ENCODE results near the gene MRGPRD.
A peak's percentile ranks its signal among the peaks of the same experiment; 100 is the strongest.

MRGPRD gene, protein sequence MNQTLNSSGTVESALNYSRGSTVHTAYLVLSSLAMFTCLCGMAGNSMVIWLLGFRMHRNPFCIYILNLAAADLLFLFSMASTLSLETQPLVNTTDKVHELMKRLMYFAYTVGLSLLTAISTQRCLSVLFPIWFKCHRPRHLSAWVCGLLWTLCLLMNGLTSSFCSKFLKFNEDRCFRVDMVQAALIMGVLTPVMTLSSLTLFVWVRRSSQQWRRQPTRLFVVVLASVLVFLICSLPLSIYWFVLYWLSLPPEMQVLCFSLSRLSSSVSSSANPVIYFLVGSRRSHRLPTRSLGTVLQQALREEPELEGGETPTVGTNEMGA

DNA sequence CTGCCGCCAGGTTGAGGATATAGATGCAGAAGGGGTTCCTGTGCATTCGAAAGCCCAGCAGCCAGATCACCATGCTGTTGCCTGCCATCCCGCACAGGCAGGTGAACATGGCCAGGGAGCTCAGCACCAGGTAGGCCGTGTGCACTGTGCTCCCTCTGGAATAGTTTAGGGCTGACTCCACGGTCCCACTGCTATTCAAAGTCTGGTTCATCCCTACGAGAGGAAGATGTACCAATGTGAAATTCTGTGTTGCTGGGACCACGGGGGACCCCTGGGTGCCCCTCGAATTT lies at the start of gene MRGPRD:
TSS of gene MRGPRD (minus strand) at position 211 of the 290 bp plus-strand sequence. CDS start at position 211, 0 bp downstream.
- Histone ChIP-seq H3K27me3 (ENCODE audit: control insufficient read depth in 5 of 5, insufficient read depth in 4 of 5, low read length in 5 of 5) (peaks cover 5 to 23% (median 9%) of the 10 kb centered on the region in 5 donors), H3K27ac (ENCODE audit: low read depth, low read length) (no peak within 1 kb of the TSS), H3K9me3 (ENCODE audit: control insufficient read depth in 5 of 5, low read length in 5 of 5) (peaks cover 0 to 6% (median 4%) of the 10 kb centered on the region in 5 donors), H3K4me3 (ENCODE audit: low read depth in 1 of 5, low read length in 5 of 5) (no peak within 1 kb of the TSS), H3K36me3 (ENCODE audit: control insufficient read depth in 5 of 5, insufficient read depth in 5 of 5, low read length in 5 of 5) (no peaks in the 10 kb centered on the region), H3K4me1 (ENCODE audit: control insufficient read depth in 5 of 5, insufficient read depth in 5 of 5, low read length in 5 of 5) (peaks cover 0 to 38% (median 16%) of the 10 kb centered on the region in 5 donors), H3K9ac (ENCODE audit: low read length in 5 of 5) (no peak within 1 kb of the TSS)

DNA sequence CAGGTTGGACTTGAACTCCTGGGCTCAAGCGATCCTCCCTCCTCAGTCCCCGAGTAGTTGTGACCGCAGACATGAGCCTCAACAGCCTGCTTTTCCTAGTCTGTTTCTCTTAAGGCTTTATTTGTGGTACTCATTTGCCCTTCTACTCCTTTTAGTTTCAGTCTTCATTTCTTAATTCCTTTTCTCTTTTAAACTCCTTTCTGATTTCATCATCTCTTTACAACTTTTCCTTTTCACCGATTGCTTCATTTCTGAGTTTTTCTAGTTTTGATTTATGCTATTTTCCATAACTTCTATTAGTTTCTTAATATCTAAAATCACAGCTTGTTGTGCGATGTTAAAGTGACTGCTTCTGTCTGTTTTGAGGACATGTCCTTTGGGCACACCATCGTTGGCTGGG lies 49.5 kb upstream of the MRGPRD start:
- no peaks in the 10 kb centered on the region for H3K36me3 ChIP-seq (ENCODE audit: control insufficient read depth in 5 of 5, insufficient read depth in 5 of 5, low read length in 5 of 5)
- H3K9me3 ChIP-seq (ENCODE audit: control insufficient read depth in 5 of 5, low read length in 5 of 5) = no peaks in the 10 kb centered on the region
- H3K27me3 ChIP-seq (ENCODE audit: control insufficient read depth in 5 of 5, insufficient read depth in 4 of 5, low read length in 5 of 5) = no peaks in the 10 kb centered on the region
- no peak overlapping the region for H3K4me3 ChIP-seq (ENCODE audit: low read depth in 1 of 5, low read length in 5 of 5)
- H3K4me1 ChIP-seq (ENCODE audit: control insufficient read depth in 5 of 5, insufficient read depth in 5 of 5, low read length in 5 of 5) = peaks cover 0 to 25% (median 9%) of the 10 kb centered on the region in 5 donors
- H3K9ac ChIP-seq (ENCODE audit: low read length in 5 of 5) = no peak overlapping the region
- H3K27ac ChIP-seq (ENCODE audit: low read depth, low read length) = peak overlapping the region; percentile 35

DNA sequence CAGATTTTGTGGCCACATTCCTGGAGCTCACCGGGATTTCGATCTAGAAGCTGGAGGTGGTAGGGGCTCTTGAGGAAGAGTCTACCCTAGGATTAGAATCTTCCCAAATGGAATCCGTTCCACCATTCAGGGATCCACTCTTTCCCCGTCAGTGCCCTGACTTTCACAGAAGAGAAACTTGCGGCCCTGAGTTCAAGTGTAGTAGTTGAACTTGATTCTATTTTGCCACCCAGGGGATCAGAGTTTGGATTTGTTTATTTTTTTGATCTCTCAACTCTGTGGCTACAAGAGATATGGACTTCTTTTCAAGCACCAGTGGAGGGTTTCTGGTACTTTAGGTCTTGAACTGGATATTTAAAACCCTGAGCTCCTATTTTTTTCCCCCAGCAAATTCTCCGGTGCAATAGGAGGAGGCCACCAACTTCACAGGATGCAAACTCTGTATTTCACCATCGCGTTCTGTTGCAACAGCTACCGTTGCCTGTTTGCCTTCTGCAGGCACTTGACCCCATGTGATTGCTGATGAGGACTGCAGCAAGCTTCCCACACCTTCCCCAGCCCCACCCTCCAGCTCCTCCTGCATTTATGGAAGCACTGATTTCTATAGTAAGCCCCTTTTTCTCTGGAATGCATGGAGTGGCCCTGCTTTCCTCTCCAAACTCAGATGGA lies 47.1 kb upstream of the MRGPRD start:
- Histone ChIP-seq H3K36me3 (ENCODE audit: control insufficient read depth in 5 of 5, insufficient read depth in 5 of 5, low read length in 5 of 5) (no peaks in the 10 kb centered on the region), H3K4me1 (ENCODE audit: control insufficient read depth in 5 of 5, insufficient read depth in 5 of 5, low read length in 5 of 5) (peaks cover 0 to 21% (median 8%) of the 10 kb centered on the region in 5 donors), H3K27ac (ENCODE audit: low read depth, low read length) (no peak overlapping the region), H3K9me3 (ENCODE audit: control insufficient read depth in 5 of 5, low read length in 5 of 5) (no peaks in the 10 kb centered on the region), H3K27me3 (ENCODE audit: control insufficient read depth in 5 of 5, insufficient read depth in 4 of 5, low read length in 5 of 5) (peaks cover 0 to 2% (median 0%) of the 10 kb centered on the region in 5 donors), H3K9ac (ENCODE audit: low read length in 5 of 5) (no peak overlapping the region), H3K4me3 (ENCODE audit: low read depth in 1 of 5, low read length in 5 of 5) (no peak overlapping the region)

DNA sequence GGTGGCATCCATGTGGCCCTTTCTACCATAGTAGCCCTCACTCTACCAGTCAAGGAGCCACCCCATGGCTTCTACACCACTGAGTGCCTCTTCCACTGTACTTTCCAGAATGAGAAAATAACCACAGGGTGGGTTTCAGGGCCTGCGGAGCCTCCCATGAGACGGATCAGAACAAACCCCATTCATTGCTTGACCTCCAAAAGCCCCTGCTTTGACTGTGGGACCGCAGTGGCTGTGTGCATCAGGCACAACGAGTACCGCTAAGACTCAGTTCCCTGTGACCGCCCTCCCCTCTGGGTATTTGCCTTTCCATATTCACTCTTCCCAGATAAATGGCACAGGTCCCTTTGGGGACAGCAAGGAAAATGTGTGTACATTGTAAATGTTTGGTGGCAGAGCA lies 43.7 kb upstream of the MRGPRD start:
- Histone ChIP-seq H3K36me3 (ENCODE audit: control insufficient read depth in 5 of 5, insufficient read depth in 5 of 5, low read length in 5 of 5) (no peaks in the 10 kb centered on the region), H3K4me3 (ENCODE audit: low read depth in 1 of 5, low read length in 5 of 5) (no peak overlapping the region), H3K4me1 (ENCODE audit: control insufficient read depth in 5 of 5, insufficient read depth in 5 of 5, low read length in 5 of 5) (peaks cover 0 to 13% (median 4%) of the 10 kb centered on the region in 5 donors), H3K27me3 (ENCODE audit: control insufficient read depth in 5 of 5, insufficient read depth in 4 of 5, low read length in 5 of 5) (peaks cover 0 to 2% (median 0%) of the 10 kb centered on the region in 5 donors), H3K9ac (ENCODE audit: low read length in 5 of 5) (no peak overlapping the region), H3K9me3 (ENCODE audit: control insufficient read depth in 5 of 5, low read length in 5 of 5) (no peaks in the 10 kb centered on the region), H3K27ac (ENCODE audit: low read depth, low read length) (no peak overlapping the region)

DNA sequence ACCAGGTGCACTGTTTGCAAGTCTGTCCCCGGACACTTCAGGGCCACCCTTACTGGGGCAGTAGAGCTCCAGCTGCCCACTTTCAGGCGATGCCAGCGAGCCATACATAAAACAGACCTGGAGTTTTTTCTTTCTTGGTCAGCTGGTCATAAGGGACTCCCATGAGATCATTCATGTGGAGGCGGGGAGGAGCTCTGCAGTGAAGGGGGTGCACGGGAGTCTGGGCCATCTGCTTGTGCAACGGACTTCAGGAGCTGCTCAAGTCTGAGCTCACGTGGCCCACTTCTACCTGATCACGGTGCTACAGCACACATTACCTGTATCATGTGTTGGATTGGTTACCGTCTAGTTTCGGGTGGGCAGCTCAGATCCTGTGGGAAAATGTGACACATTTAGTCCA lies 41.5 kb upstream of the MRGPRD start:
- H3K9me3 ChIP-seq (ENCODE audit: control insufficient read depth in 5 of 5, low read length in 5 of 5) = no peaks in the 10 kb centered on the region
- H3K9ac ChIP-seq (ENCODE audit: low read length in 5 of 5) = no peak overlapping the region
- H3K36me3 ChIP-seq (ENCODE audit: control insufficient read depth in 5 of 5, insufficient read depth in 5 of 5, low read length in 5 of 5) = no peaks in the 10 kb centered on the region
- H3K4me1 ChIP-seq (ENCODE audit: control insufficient read depth in 5 of 5, insufficient read depth in 5 of 5, low read length in 5 of 5) = peaks cover 0 to 10% (median 5%) of the 10 kb centered on the region in 5 donors
- no peak overlapping the region for H3K4me3 ChIP-seq (ENCODE audit: low read depth in 1 of 5, low read length in 5 of 5)
- no peak overlapping the region for H3K27ac ChIP-seq (ENCODE audit: low read depth, low read length)
- H3K27me3 ChIP-seq (ENCODE audit: control insufficient read depth in 5 of 5, insufficient read depth in 4 of 5, low read length in 5 of 5) = peaks cover 0 to 2% (median 0%) of the 10 kb centered on the region in 5 donors

DNA sequence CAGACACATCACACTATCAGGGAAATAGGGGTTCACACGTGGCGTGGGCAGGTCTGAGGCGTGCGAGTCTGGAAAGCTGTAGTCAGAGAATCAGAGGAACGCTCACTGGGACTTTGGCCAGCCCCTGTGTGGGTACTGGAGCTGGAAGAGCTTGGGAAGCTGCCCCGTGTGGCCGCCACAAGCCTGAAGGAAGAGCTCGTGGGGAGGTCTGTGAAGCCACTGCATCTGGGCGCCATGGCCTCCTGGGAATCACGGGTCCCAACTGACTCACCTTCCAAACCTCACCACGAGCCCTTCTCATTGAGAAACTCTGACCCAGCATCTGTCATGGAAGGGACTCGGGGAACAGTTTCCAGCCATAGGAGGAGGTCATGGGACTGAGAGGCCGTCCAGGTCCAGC lies 38.1 kb upstream of the MRGPRD start:
- H3K36me3 ChIP-seq (ENCODE audit: control insufficient read depth in 5 of 5, insufficient read depth in 5 of 5, low read length in 5 of 5) = no peaks in the 10 kb centered on the region
- H3K4me1 ChIP-seq (ENCODE audit: control insufficient read depth in 5 of 5, insufficient read depth in 5 of 5, low read length in 5 of 5) = peaks cover 2 to 19% (median 16%) of the 10 kb centered on the region in 5 donors
- H3K27me3 ChIP-seq (ENCODE audit: control insufficient read depth in 5 of 5, insufficient read depth in 4 of 5, low read length in 5 of 5) = peaks cover 0 to 22% (median 6%) of the 10 kb centered on the region in 5 donors
- H3K9ac ChIP-seq (ENCODE audit: low read length in 5 of 5) = no peak overlapping the region
- no peaks in the 10 kb centered on the region for H3K9me3 ChIP-seq (ENCODE audit: control insufficient read depth in 5 of 5, low read length in 5 of 5)
- no peak overlapping the region for H3K27ac ChIP-seq (ENCODE audit: low read depth, low read length)
- H3K4me3 ChIP-seq (ENCODE audit: low read depth in 1 of 5, low read length in 5 of 5) = no peak overlapping the region

DNA sequence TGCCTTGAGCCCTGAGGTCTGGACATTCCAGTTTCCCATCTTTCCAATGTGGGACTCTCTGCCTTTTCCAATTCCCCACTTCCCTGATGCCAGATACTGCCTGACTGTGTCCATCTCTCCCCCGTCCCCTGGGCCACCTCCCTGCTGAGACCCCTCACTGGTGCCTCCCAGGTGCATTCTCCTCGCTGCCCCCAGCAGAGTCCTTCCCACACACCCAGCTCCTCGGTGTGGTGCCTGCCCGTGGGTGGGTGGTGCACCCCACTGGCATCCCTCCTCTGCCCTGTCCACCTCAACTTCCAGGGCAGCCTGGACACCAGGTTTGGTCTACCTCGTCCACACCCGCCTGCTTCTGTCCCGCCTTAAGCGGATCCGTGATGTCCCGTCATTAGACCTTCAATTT lies 37.2 kb upstream of the MRGPRD start:
- no peak overlapping the region for H3K27ac ChIP-seq (ENCODE audit: low read depth, low read length)
- no peak overlapping the region for H3K9ac ChIP-seq (ENCODE audit: low read length in 5 of 5)
- no peaks in the 10 kb centered on the region for H3K9me3 ChIP-seq (ENCODE audit: control insufficient read depth in 5 of 5, low read length in 5 of 5)
- H3K4me3 ChIP-seq (ENCODE audit: low read depth in 1 of 5, low read length in 5 of 5) = no peak overlapping the region
- H3K36me3 ChIP-seq (ENCODE audit: control insufficient read depth in 5 of 5, insufficient read depth in 5 of 5, low read length in 5 of 5) = no peaks in the 10 kb centered on the region
- peaks cover 0 to 30% (median 6%) of the 10 kb centered on the region in 5 donors for H3K27me3 ChIP-seq (ENCODE audit: control insufficient read depth in 5 of 5, insufficient read depth in 4 of 5, low read length in 5 of 5)
- peaks cover 2 to 29% (median 23%) of the 10 kb centered on the region in 5 donors for H3K4me1 ChIP-seq (ENCODE audit: control insufficient read depth in 5 of 5, insufficient read depth in 5 of 5, low read length in 5 of 5)

DNA sequence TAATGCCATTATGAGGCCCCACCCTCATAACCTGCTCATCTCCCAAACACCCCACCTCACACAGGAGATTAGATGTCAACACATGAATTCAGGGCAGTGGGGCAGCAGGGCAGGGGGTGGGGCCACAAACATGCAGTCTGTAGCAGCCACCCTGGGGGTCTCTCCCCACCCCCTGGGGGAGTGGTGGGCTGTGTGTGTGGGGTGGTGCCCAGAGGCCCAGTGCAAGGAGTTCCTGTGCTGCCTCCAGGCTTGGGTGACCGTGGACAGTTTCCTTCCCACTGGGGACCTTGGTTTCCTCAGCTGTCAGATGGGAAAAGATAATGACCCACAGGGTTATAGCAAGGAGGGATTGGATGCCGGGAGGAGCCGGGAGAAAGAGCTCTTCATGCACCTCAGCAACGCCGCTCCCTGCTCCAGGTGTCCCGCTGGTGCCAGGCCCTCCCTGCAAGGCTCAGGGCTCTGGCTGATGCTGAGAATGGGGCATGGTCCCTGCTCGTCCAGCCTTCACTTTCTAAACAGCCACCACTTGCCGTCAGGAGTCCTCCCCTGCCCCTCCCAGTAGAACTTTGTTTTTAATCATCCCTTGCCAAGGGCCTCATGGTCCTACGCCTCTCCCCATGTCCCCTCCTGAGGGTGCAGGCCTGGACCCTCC lies 34.2 kb upstream of the MRGPRD start:
- Histone ChIP-seq H3K36me3 (ENCODE audit: control insufficient read depth in 5 of 5, insufficient read depth in 5 of 5, low read length in 5 of 5) (no peaks in the 10 kb centered on the region), H3K4me1 (ENCODE audit: control insufficient read depth in 5 of 5, insufficient read depth in 5 of 5, low read length in 5 of 5) (peaks cover 4 to 53% (median 45%) of the 10 kb centered on the region in 5 donors), H3K9ac (ENCODE audit: low read length in 5 of 5) (no peak overlapping the region), H3K4me3 (ENCODE audit: low read depth in 1 of 5, low read length in 5 of 5) (no peak overlapping the region), H3K27ac (ENCODE audit: low read depth, low read length) (peak overlapping the region; percentile 50), H3K27me3 (ENCODE audit: control insufficient read depth in 5 of 5, insufficient read depth in 4 of 5, low read length in 5 of 5) (peaks cover 3 to 55% (median 7%) of the 10 kb centered on the region in 5 donors), H3K9me3 (ENCODE audit: control insufficient read depth in 5 of 5, low read length in 5 of 5) (no peaks in the 10 kb centered on the region)

DNA sequence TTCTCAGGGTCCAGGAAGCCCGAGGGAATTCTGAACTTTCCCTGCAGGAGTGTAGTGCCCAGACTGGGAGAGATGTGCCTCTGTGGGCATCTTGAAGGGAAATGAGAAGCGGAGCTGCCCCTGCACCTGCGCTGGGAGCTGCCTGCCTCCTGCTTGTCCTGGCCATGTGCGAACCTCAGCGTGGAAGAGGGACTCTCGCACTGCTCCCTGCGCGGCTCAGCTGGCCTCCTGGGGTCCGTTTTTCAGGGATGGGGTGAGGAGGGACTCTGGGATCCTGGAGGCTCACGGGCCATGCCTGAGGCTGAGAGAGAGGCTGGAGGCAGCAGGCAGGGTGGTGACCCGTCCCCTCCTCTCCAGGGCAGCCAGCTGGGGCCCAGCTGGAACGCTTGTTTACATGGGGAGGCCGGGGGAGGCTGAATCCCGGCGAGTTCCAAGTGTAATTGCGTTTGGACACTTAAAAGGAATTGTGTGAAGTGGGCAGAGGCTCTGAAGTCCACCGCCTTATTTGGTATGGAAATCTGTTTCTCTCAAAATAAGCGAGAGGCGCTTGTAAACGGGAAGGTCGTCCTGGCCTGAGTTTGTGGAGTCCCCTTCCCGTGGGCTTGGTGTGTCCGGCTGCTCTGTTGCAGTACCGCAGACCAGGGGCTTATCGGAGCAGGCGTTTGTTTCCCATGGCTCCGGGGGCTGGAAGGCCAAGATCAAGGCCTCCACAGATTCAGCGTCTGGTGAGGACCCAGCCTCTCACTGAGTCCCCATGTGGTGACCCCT lies 33.5 kb upstream of the MRGPRD start:
- peak overlapping the region in 1 of 5 donors; percentile 30 for H3K9ac ChIP-seq (ENCODE audit: low read length in 5 of 5)
- peaks cover 3 to 56% (median 7%) of the 10 kb centered on the region in 5 donors for H3K27me3 ChIP-seq (ENCODE audit: control insufficient read depth in 5 of 5, insufficient read depth in 4 of 5, low read length in 5 of 5)
- no peaks in the 10 kb centered on the region for H3K9me3 ChIP-seq (ENCODE audit: control insufficient read depth in 5 of 5, low read length in 5 of 5)
- H3K36me3 ChIP-seq (ENCODE audit: control insufficient read depth in 5 of 5, insufficient read depth in 5 of 5, low read length in 5 of 5) = no peaks in the 10 kb centered on the region
- H3K27ac ChIP-seq (ENCODE audit: low read depth, low read length) = peak overlapping the region; percentile 50
- H3K4me1 ChIP-seq (ENCODE audit: control insufficient read depth in 5 of 5, insufficient read depth in 5 of 5, low read length in 5 of 5) = peaks cover 6 to 61% (median 52%) of the 10 kb centered on the region in 5 donors
- peak overlapping the region in 3 of 5 donors; percentile 11 to 30 (median 13) for H3K4me3 ChIP-seq (ENCODE audit: low read depth in 1 of 5, low read length in 5 of 5)

All from subcutaneous abdominal adipose tissue (tissue), 5 donors.